BJ (cell line): ENCODE measurements around the gene OPN4. TPM values are rescaled to one million over a fixed set of nuclear protein-coding genes. Genes with fewer than 3 reads are reported as not detected.

Source experiments
- CTCF ChIA-PET: fragments of 350-600 bp; formaldehyde crosslinking; extraction: SDS; loops from one replicate; lab custom pipeline; 2021; ENCODE audit warnings: antibody characterized with exemption, inconsistent platforms; lab: Yijun Ruan, JAX
- POLR2A ChIA-PET: fragments of 300-600 bp; sonication (Branson Sonifier 250); formaldehyde crosslinking; extraction: SDS; loops from one replicate; lab custom pipeline; 2021; ENCODE audit warnings: antibody characterized with exemption; lab: Charles Lee
- DNase-seq: peaks from one replicate; pipeline ENCODE4 v3.0.0-alpha.2; 2011; ENCODE audit warnings: low read depth
- H3K27me3 ChIP-seq: 2 replicates; pipeline ENCODE4 v1.6.0; 2011; ENCODE audit warnings: low read length; ENCODE audit not compliant: control insufficient read depth, insufficient read depth
- H3K36me3 ChIP-seq: 2 replicates; pipeline ENCODE4 v1.5.1; 2011; ENCODE audit warnings: low read length; ENCODE audit not compliant: control insufficient read depth, insufficient read depth
- H3K4me3 ChIP-seq: 2 replicates; pipeline ENCODE4 v1.5.1; 2011; ENCODE audit warnings: low read depth, mild to moderate bottlenecking, control low read depth, low read length
- polyA plus RNA-seq: library from polyadenylated mRNA; depleted of rRNA; stranded (reverse); fragments of >200 nt; gene quantifications from 2 replicates; pipeline ENCODE4 v1.2.3, GENCODE V29; 2011
- TF ChIP-seq, protein P1 (sequence below): IDR thresholded peaks from 2 replicates; pipeline ENCODE4 v1.5.1; 2011; ENCODE audit warnings: low read depth, mild to moderate bottlenecking, control low read depth, inconsistent platforms, low read length, moderate library complexity; ENCODE audit not compliant: insufficient read depth

OPN4 gene
- polyA plus RNA-seq, 1 experiment = not detected

DNA sequence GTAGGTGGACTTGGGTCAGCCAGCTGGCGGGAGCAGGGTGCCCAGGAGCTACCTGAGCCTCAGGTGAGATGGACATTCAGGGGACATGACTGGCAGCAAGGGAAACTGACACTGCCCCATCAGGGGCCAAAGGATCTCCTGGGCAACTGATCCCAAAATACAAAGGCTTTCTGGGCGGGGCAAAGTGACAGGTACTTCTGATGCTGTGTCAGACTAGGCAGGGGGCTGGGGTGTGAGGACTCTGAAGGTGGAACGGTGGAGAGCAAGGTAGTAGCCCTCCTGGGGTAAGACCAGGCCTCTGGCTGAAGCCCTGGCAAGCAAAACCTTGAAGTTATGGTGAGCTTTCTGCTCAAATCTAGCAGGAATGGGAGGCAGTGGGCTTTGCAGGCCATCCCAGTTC lies 4.4 kb downstream of the OPN4 start:
- ChIA-PET CTCF (interaction anchor here (0.9 to 1.2 kb wide), 3 partner anchors 11 to 29 kb away, joined by 3 to 5 read pairs (median 3); no protein-coding TSS in a partner anchor), POLR2A (no interaction called here)
- no peak for DNase-seq
- TF ChIP-seq, protein P1, sequence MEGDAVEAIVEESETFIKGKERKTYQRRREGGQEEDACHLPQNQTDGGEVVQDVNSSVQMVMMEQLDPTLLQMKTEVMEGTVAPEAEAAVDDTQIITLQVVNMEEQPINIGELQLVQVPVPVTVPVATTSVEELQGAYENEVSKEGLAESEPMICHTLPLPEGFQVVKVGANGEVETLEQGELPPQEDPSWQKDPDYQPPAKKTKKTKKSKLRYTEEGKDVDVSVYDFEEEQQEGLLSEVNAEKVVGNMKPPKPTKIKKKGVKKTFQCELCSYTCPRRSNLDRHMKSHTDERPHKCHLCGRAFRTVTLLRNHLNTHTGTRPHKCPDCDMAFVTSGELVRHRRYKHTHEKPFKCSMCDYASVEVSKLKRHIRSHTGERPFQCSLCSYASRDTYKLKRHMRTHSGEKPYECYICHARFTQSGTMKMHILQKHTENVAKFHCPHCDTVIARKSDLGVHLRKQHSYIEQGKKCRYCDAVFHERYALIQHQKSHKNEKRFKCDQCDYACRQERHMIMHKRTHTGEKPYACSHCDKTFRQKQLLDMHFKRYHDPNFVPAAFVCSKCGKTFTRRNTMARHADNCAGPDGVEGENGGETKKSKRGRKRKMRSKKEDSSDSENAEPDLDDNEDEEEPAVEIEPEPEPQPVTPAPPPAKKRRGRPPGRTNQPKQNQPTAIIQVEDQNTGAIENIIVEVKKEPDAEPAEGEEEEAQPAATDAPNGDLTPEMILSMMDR = no peak
- H3K36me3 ChIP-seq = no peaks in the 10 kb centered on the region
- H3K4me3 ChIP-seq = no peak overlapping the region
- no peaks in the 10 kb centered on the region; the same call in 1 of the 2 replicates for H3K27me3 ChIP-seq

DNA sequence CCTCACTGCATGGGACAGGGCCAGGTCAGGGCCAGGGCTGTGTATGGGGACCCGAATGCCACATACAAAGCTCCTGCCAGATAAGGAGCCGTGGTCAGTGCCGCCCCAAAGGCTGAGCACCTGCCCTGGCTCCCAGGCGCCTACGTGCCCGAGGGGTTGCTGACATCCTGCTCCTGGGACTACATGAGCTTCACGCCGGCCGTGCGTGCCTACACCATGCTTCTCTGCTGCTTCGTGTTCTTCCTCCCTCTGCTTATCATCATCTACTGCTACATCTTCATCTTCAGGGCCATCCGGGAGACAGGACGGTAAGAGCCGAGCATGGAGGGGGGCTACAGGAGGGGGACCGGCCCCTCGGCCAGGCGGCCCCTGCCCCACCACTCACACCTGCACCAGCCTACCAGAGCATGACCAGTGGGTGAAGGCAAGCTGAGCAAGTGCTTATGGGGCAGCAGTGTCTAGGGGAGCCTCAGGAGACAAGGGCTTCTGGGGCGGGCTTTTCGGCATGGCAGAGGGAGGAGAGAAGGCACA lies 4.9 kb downstream of the OPN4 start:
- CTCF ChIA-PET = interaction anchor here (0.9 to 1.2 kb wide), 3 partner anchors 11 to 28 kb away, joined by 3 to 5 read pairs (median 3); no protein-coding TSS in a partner anchor
- Histone ChIP-seq H3K27me3 (no peaks in the 10 kb centered on the region; the same call in 1 of the 2 replicates), H3K4me3 (no peak overlapping the region), H3K36me3 (no peaks in the 10 kb centered on the region)
- TF ChIP-seq, protein P1 = no peak
- POLR2A ChIA-PET = no interaction called here
- DNase-seq = no peak

DNA sequence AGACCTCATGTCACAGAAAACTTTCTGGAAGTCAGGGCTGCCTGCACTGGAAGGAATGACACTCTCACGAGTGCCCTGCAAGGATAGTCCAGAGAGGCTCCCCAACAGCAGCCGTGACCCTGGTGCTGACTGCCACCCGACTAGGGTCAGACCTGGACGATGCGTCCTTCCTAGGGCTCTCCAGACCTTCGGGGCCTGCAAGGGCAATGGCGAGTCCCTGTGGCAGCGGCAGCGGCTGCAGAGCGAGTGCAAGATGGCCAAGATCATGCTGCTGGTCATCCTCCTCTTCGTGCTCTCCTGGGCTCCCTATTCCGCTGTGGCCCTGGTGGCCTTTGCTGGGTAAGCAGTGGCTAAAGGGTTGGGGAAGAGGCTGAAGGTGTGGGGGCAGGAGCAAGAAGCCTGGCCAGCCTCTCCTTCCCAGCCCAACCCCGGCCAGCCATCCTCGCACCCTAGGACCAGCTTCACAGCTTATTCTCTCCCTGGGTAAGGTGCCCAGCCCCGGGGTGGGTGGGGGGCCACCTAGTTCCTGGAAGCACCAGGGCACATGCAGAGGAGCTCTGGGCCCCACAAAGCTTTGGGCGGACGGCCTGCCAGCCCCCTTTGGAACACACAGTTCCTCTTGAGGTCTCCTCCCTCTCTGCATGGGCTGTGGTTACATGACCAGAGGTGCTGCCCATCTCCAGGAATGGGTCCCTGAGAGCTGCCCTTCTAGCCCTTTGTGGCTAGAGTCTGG lies 5.5 kb downstream of the OPN4 start:
- no peak overlapping the region for H3K4me3 ChIP-seq
- CTCF ChIA-PET = interaction anchor here (1.2 to 1.5 kb wide), 2 partner anchors 12 to 28 kb away, joined by 3 to 5 read pairs; no protein-coding TSS in a partner anchor
- POLR2A ChIA-PET = no interaction called here
- TF ChIP-seq, protein P1 = no peak
- H3K27me3 ChIP-seq = no peaks in the 10 kb centered on the region; the same call in 1 of the 2 replicates
- DNase-seq = no peak
- no peaks in the 10 kb centered on the region for H3K36me3 ChIP-seq

DNA sequence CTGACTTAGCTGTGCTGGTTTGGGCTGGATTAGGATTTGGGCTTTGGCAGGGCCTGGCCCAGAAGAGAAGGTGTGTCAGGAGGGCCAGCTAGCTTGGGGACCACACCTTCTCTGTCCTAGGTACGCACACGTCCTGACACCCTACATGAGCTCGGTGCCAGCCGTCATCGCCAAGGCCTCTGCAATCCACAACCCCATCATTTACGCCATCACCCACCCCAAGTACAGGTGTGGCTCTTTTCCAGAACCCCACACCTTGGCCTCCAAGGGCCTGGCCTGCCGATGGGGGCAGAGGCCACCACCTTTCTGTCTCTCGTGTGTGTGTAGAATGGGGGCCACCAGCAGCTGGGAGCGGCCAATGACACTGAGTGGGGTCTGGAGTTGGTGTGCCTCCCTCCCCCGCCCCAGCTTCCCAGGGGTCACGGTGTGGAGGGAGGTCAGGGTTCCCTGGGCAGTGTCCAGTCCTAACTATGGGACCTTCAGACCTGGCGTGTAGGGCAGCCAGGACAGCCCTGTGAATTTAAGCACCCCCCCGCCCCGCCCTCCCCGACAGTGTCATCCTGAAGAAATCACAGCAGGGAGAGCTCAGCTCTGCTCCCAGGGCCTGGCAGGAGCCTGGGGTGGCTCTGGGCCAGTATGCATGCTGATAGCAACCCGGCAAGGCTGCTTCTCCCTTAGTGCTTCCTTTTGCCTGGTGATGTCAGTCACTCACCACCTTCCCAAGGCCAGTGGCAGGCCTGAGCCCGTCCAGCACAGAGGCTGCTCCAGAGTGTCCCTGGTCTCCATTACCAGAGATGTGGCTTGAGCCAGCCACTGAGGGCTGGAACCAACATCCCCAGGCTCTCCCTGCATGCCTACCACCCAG lies 7.0 kb downstream of the OPN4 start:
- DNase-seq = no peak
- ChIA-PET CTCF (interaction anchor here (0.8 to 1.5 kb wide), 3 partner anchors 10 to 23 kb away, joined by 3 to 5 read pairs (median 3); no protein-coding TSS in a partner anchor), POLR2A (no interaction called here)
- TF ChIP-seq, protein P1 = no peak
- Histone ChIP-seq H3K27me3 (no peaks in the 10 kb centered on the region; the same call in 1 of the 2 replicates), H3K4me3 (no peak overlapping the region), H3K36me3 (no peaks in the 10 kb centered on the region)
